Measurements from ENCODE around the gene OSMR. TPM values are rescaled to one million over a fixed set of nuclear protein-coding genes. Genes with fewer than 3 reads are reported as not detected.

OSMR gene
- total RNA-seq, 1 donor: 174 TPM

DNA sequence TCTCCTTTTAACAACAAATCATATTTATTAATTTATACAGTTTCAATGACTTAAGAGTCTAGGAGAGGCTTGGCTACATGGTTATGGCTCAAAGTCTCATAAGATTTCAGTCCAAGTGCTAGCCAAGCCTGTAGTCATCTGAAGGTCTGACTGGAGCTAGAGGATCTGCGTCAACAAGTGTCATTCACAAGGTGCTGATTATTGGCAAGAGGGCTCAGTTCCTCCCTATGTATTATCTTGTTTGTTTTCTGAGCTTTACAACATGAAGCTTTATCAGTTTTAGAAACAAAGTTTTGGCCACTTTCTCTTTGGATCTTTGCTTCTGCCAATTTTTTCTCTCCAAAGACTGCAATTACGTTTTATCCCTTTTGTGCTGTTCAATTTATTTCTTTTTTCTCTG lies 133.7 kb downstream of the OSMR start:
- Histone ChIP-seq H3K79me2 (ENCODE audit: insufficient read depth, low read length) (no peaks in the 10 kb centered on the region), H3K4me1 (ENCODE audit: insufficient read depth, low read length) (no peaks in the 10 kb centered on the region), H3K36me3 (ENCODE audit: insufficient read depth, low read length) (no peaks in the 10 kb centered on the region), H4K20me1 (ENCODE audit: insufficient read depth, low read length) (no peaks in the 10 kb centered on the region), H3K27me3 (ENCODE audit: insufficient read depth, low read length) (no peaks in the 10 kb centered on the region), H3K4me3 (ENCODE audit: insufficient read depth, low read length) (no peak overlapping the region), H3K4me2 (ENCODE audit: insufficient read depth, low read length) (no peak overlapping the region), H3K27ac (ENCODE audit: low read depth, low read length) (no peak overlapping the region), H2AFZ (ENCODE audit: low read length) (no peak overlapping the region), H3K9me3 (ENCODE audit: low read depth, low read length) (no peaks in the 10 kb centered on the region)
- TF ChIP-seq, protein P1, sequence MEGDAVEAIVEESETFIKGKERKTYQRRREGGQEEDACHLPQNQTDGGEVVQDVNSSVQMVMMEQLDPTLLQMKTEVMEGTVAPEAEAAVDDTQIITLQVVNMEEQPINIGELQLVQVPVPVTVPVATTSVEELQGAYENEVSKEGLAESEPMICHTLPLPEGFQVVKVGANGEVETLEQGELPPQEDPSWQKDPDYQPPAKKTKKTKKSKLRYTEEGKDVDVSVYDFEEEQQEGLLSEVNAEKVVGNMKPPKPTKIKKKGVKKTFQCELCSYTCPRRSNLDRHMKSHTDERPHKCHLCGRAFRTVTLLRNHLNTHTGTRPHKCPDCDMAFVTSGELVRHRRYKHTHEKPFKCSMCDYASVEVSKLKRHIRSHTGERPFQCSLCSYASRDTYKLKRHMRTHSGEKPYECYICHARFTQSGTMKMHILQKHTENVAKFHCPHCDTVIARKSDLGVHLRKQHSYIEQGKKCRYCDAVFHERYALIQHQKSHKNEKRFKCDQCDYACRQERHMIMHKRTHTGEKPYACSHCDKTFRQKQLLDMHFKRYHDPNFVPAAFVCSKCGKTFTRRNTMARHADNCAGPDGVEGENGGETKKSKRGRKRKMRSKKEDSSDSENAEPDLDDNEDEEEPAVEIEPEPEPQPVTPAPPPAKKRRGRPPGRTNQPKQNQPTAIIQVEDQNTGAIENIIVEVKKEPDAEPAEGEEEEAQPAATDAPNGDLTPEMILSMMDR (IDR thresholded peaks at IDR 0.05; ENCODE audit: extremely low read depth, low read depth, low read length): no peak
- DNase-seq (ENCODE audit: insufficient read length, low spot score, missing footprints): no peak

Other genes starting within 250 kb of the OSMR start
- gene RICTOR, start 228.4 kb downstream of the OSMR start, total RNA-seq: 46.7 and 50.7 TPM in 2 replicates